Mesendoderm (in vitro differentiated cells): ENCODE measurements around the gene PRDM2.

Experiments
- DNase-seq: peaks from one replicate; pipeline ENCODE4 v3.0.0; 2013
- H2AK5ac ChIP-seq: 2 replicates; pipeline ENCODE4 v1.6.1; 2013; ENCODE audit warnings: low read length, inconsistent platforms
- H2BK120ac ChIP-seq: 2 replicates; pipeline ENCODE4 v1.6.1; 2013; ENCODE audit warnings: low read depth, mild to moderate bottlenecking, low read length, moderate library complexity, mixed read lengths
- H2BK15ac ChIP-seq: replicated peaks from 2 replicates; pipeline ENCODE4 v1.6.1; 2013; ENCODE audit warnings: low read depth, mild to moderate bottlenecking, moderate library complexity
- H2BK5ac ChIP-seq: 2 replicates; pipeline ENCODE4 v1.6.1; 2013; ENCODE audit warnings: low read length, inconsistent platforms
- H3K18ac ChIP-seq: 2 replicates; pipeline ENCODE4 v1.6.1; 2013; ENCODE audit warnings: mild to moderate bottlenecking, low read length, mixed read lengths
- H3K23ac ChIP-seq: one replicate; pipeline ENCODE4 v1.6.1; 2013; ENCODE audit warnings: low read length
- H3K27ac ChIP-seq: 2 replicates; pipeline ENCODE4 v1.5.1; 2013; ENCODE audit warnings: low read depth, mild to moderate bottlenecking, inconsistent platforms, low read length, moderate library complexity
- H3K27me3 ChIP-seq: 2 replicates; pipeline ENCODE4 v1.6.1; 2013; ENCODE audit warnings: low read length, control low read depth, mild to moderate bottlenecking, inconsistent platforms; ENCODE audit not compliant: insufficient read depth, poor library complexity
- H3K36me3 ChIP-seq: 2 replicates; pipeline ENCODE4 v1.6.1; 2013; ENCODE audit warnings: low read length, inconsistent platforms; ENCODE audit not compliant: control insufficient read depth, insufficient read depth
- H3K4ac ChIP-seq: one replicate; pipeline ENCODE4 v1.6.1; 2013; ENCODE audit warnings: low read depth, mild to moderate bottlenecking, low read length, moderate library complexity
- H3K4me1 ChIP-seq: 2 replicates; pipeline ENCODE4 v1.6.1; 2013; ENCODE audit warnings: low read depth, low read length, inconsistent platforms; ENCODE audit not compliant: control insufficient read depth
- H3K4me2 ChIP-seq: 2 replicates; pipeline ENCODE4 v1.6.1; 2013; ENCODE audit warnings: low read length
- H3K4me3 ChIP-seq: 2 replicates; pipeline ENCODE4 v1.5.1; 2013; ENCODE audit warnings: mild to moderate bottlenecking, low read length
- H3K56ac ChIP-seq: one replicate; pipeline ENCODE4 v1.6.1; 2013; ENCODE audit warnings: low read length
- H3K79me1 ChIP-seq: 2 replicates; pipeline ENCODE4 v1.6.1; 2013; ENCODE audit warnings: low read length, inconsistent platforms
- H3K79me2 ChIP-seq: 2 replicates; pipeline ENCODE4 v1.6.1; 2013; ENCODE audit warnings: mild to moderate bottlenecking, low read length; ENCODE audit not compliant: control insufficient read depth, insufficient read depth
- H3K9ac ChIP-seq: 2 replicates; pipeline ENCODE4 v1.6.1; 2013; ENCODE audit warnings: low read length, inconsistent platforms
- H4K5ac ChIP-seq: one replicate; pipeline ENCODE4 v1.6.1; 2013; ENCODE audit warnings: low read length
- H4K8ac ChIP-seq: one replicate; pipeline ENCODE4 v1.6.1; 2013; ENCODE audit warnings: low read depth, mild to moderate bottlenecking, control low read depth, low read length, moderate library complexity
- WGBS: extraction: QIAGEN DNeasy Blood & Tissue Kit; methylation state at CpG from one replicate; pipeline ENCODE4 v1.1.7; 2013; ENCODE audit warnings: low lambda C conversion rate, missing lambda C conversion rate; ENCODE audit not compliant: insufficient coverage; ENCODE audit errors: extremely low coverage; 5-methylcytosine and 5-hydroxymethylcytosine counted together

Gene PRDM2

GRCh38 chr1:13775916-13776315 is 75.9 kb downstream of the PRDM2 start:
- Histone ChIP-seq H2AK5ac (no peak overlapping the region), H3K4me3 (no peak overlapping the region), H3K4me1 (no peaks in the 10 kb centered on the region), H3K4ac (no peak overlapping the region), H3K79me2 (no peaks in the 10 kb centered on the region), H2BK5ac (no peak overlapping the region), H3K27ac (no peak overlapping the region), H3K4me2 (no peak overlapping the region), H3K27me3 (no peaks in the 10 kb centered on the region), H2BK120ac (no peak overlapping the region), H3K36me3 (no peaks in the 10 kb centered on the region), H3K56ac (no peak overlapping the region), H3K9ac (no peak overlapping the region), H3K23ac (no peak overlapping the region), H3K79me1 (peaks cover 6% of the 10 kb centered on the region), H3K18ac (no peak overlapping the region), H2BK15ac (no peak overlapping the region), H4K5ac (no peak overlapping the region), H4K8ac (no peak overlapping the region)
- WGBS = no CpG with 5 or more reads among the region's 3 CpGs
- DNase-seq = no peak

- no peak overlapping the region for H2BK15ac ChIP-seq
- no peaks in the 10 kb centered on the region for H3K27me3 ChIP-seq
- no peak for DNase-seq
- no peak overlapping the region for H4K5ac ChIP-seq
- 100% methylated on average over 1 of the region's 7 CpGs for WGBS
- H3K4me3 ChIP-seq = no peak overlapping the region
- no peak overlapping the region for H4K8ac ChIP-seq
- H3K9ac ChIP-seq = no peak overlapping the region
- H3K36me3 ChIP-seq = peaks cover 2% of the 10 kb centered on the region
- no peak overlapping the region for H3K18ac ChIP-seq
- H3K4me2 ChIP-seq = no peak overlapping the region
- H3K56ac ChIP-seq = no peak overlapping the region
- no peak overlapping the region for H2AK5ac ChIP-seq
- H3K4ac ChIP-seq = no peak overlapping the region
- no peak overlapping the region for H2BK120ac ChIP-seq
- H3K27ac ChIP-seq = no peak overlapping the region
- H3K79me2 ChIP-seq = no peaks in the 10 kb centered on the region
- no peak overlapping the region for H2BK5ac ChIP-seq
- no peaks in the 10 kb centered on the region for H3K4me1 ChIP-seq
- no peaks in the 10 kb centered on the region for H3K79me1 ChIP-seq
- H3K23ac ChIP-seq = no peak overlapping the region
These were observed 78.4 kb downstream of the PRDM2 start for GRCh38 chr1:13778431-13778830.

DNA sequence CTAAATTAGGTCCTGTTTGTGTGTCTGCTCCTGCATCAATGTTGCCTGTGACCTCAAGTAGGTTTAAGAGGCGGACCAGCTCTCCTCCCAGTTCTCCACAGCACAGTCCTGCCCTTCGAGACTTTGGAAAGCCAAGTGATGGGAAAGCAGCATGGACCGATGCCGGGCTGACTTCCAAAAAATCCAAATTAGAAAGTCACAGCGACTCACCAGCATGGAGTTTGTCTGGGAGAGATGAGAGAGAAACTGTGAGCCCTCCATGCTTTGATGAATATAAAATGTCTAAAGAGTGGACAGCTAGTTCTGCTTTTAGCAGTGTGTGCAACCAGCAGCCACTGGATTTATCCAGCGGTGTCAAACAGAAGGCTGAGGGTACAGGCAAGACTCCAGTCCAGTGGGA is 79.9 kb downstream of the PRDM2 start:
- Histone ChIP-seq H3K27me3 (no peaks in the 10 kb centered on the region), H3K18ac (no peak overlapping the region), H2AK5ac (no peak overlapping the region), H2BK5ac (no peak overlapping the region), H4K5ac (no peak overlapping the region), H3K4me3 (no peak overlapping the region), H4K8ac (no peak overlapping the region), H2BK120ac (no peak overlapping the region), H3K36me3 (peaks cover 2% of the 10 kb centered on the region), H3K4me1 (no peaks in the 10 kb centered on the region), H3K56ac (no peak overlapping the region), H3K4ac (no peak overlapping the region), H3K79me2 (peaks cover 2% of the 10 kb centered on the region), H3K23ac (no peak overlapping the region), H2BK15ac (no peak overlapping the region), H3K27ac (no peak overlapping the region), H3K4me2 (no peak overlapping the region), H3K79me1 (peaks cover 4% of the 10 kb centered on the region), H3K9ac (no peak overlapping the region)
- no peak for DNase-seq
- no CpG with 5 or more reads among the region's 6 CpGs for WGBS

GRCh38 chr1:13780780-13781179 is 80.8 kb downstream of the PRDM2 start:
- WGBS = 100% methylated on average over 1 of the region's 6 CpGs
- no peak overlapping the region for H3K27ac ChIP-seq
- H3K4me2 ChIP-seq = no peak overlapping the region
- H2BK5ac ChIP-seq = no peak overlapping the region
- peaks cover 2% of the 10 kb centered on the region for H3K79me2 ChIP-seq
- no peak overlapping the region for H3K9ac ChIP-seq
- H3K79me1 ChIP-seq = peaks cover 9% of the 10 kb centered on the region
- no peak overlapping the region for H3K18ac ChIP-seq
- H4K8ac ChIP-seq = no peak overlapping the region
- H3K27me3 ChIP-seq = no peaks in the 10 kb centered on the region
- no peak overlapping the region for H3K23ac ChIP-seq
- H3K36me3 ChIP-seq = peaks cover 2% of the 10 kb centered on the region
- no peak overlapping the region for H2BK15ac ChIP-seq
- no peak overlapping the region for H3K4me3 ChIP-seq
- no peak overlapping the region for H3K56ac ChIP-seq
- H3K4me1 ChIP-seq = peaks cover 3% of the 10 kb centered on the region
- no peak overlapping the region for H4K5ac ChIP-seq
- no peak overlapping the region for H2AK5ac ChIP-seq
- DNase-seq = no peak
- H2BK120ac ChIP-seq = no peak overlapping the region
- no peak overlapping the region for H3K4ac ChIP-seq

DNA sequence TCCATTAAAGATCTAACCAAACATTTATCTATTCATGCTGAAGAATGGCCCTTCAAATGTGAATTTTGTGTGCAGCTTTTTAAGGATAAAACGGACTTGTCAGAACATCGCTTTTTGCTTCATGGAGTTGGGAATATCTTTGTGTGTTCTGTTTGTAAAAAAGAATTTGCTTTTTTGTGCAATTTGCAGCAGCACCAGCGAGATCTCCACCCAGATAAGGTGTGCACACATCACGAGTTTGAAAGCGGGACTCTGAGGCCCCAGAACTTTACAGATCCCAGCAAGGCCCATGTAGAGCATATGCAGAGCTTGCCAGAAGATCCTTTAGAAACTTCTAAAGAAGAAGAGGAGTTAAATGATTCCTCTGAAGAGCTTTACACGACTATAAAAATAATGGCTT is 81.2 kb downstream of the PRDM2 start:
- no peak overlapping the region for H2AK5ac ChIP-seq
- peaks cover 9% of the 10 kb centered on the region for H3K79me1 ChIP-seq
- H4K5ac ChIP-seq = no peak overlapping the region
- H3K18ac ChIP-seq = no peak overlapping the region
- H2BK15ac ChIP-seq = no peak overlapping the region
- H3K4me1 ChIP-seq = peaks cover 3% of the 10 kb centered on the region
- H3K56ac ChIP-seq = no peak overlapping the region
- no CpG with 5 or more reads among the region's 6 CpGs for WGBS
- H3K27ac ChIP-seq = no peak overlapping the region
- no peak overlapping the region for H3K9ac ChIP-seq
- no peak overlapping the region for H3K23ac ChIP-seq
- no peak overlapping the region for H3K4ac ChIP-seq
- DNase-seq = no peak
- H2BK120ac ChIP-seq = no peak overlapping the region
- H3K4me3 ChIP-seq = no peak overlapping the region
- H2BK5ac ChIP-seq = no peak overlapping the region
- no peak overlapping the region for H3K4me2 ChIP-seq
- H3K36me3 ChIP-seq = peaks cover 2% of the 10 kb centered on the region
- no peak overlapping the region for H4K8ac ChIP-seq
- peaks cover 2% of the 10 kb centered on the region for H3K79me2 ChIP-seq
- no peaks in the 10 kb centered on the region for H3K27me3 ChIP-seq

GRCh38 chr1:13781907-13782633 is 82.1 kb downstream of the PRDM2 start:
- Histone ChIP-seq H3K18ac (no peak overlapping the region), H3K79me2 (peaks cover 2% of the 10 kb centered on the region), H3K27ac (no peak overlapping the region), H3K9ac (no peak overlapping the region), H3K4me3 (no peak overlapping the region), H3K79me1 (peaks cover 12% of the 10 kb centered on the region), H3K36me3 (peaks cover 2% of the 10 kb centered on the region), H2BK15ac (no peak overlapping the region), H3K4me2 (no peak overlapping the region), H4K8ac (no peak overlapping the region), H3K4ac (no peak overlapping the region), H2AK5ac (no peak overlapping the region), H3K56ac (no peak overlapping the region), H3K27me3 (no peaks in the 10 kb centered on the region), H3K4me1 (peaks cover 3% of the 10 kb centered on the region), H4K5ac (no peak overlapping the region), H3K23ac (no peak overlapping the region), H2BK120ac (no peak overlapping the region), H2BK5ac (no peak overlapping the region)
- no CpG with 5 or more reads among the region's 20 CpGs for WGBS
- no peak for DNase-seq
